Measurements from ENCODE around the gene DENND2D. TPM values are rescaled to one million over a fixed set of nuclear protein-coding genes. Genes with fewer than 3 reads are reported as not detected.
A peak's percentile ranks its signal among the peaks of the same experiment; 100 is the strongest.

Gene DENND2D
- total RNA-seq, 1 donor from 2014 or later, result 3.7 TPM

DNA sequence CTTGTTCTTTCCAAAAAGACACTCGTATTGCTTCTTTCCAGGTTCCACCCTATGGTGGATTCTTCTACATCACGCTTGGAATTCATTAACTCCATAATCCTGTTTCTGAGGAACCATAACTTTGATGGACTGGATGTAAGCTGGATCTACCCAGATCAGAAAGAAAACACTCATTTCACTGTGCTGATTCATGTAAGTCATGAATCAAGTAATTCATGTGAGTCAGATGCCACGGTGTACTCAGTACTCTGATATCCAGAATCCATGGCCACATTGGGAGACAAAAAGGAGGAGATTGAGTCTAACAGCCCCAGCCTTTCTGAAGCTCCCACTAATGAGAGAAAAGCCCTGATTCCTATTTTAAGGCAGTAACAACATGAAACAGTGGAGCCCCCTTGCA lies 34.4 kb upstream of the DENND2D start:
- H3K36me3 ChIP-seq (ENCODE audit: control insufficient read depth in 3 of 3, insufficient read depth in 3 of 3, low read length in 3 of 3), result no peaks in the 10 kb centered on the region
- no peak overlapping the region for H3K4me3 ChIP-seq (ENCODE audit: low read length in 3 of 3)
- H3K9ac ChIP-seq (ENCODE audit: low read depth in 1 of 3, low read length in 3 of 3), result no peak overlapping the region
- H3K4me1 ChIP-seq (ENCODE audit: control insufficient read depth in 3 of 3, insufficient read depth in 3 of 3, low read length in 3 of 3), result no peaks in the 10 kb centered on the region
- no peak overlapping the region for H3K27ac ChIP-seq (ENCODE audit: low read depth, low read length)
- H3K27me3 ChIP-seq (ENCODE audit: control insufficient read depth in 3 of 3, insufficient read depth in 3 of 3, low read length in 3 of 3), result no peaks in the 10 kb centered on the region
- H3K9me3 ChIP-seq (ENCODE audit: control insufficient read depth in 3 of 3, low read length in 3 of 3), result no peaks in the 10 kb centered on the region

DNA sequence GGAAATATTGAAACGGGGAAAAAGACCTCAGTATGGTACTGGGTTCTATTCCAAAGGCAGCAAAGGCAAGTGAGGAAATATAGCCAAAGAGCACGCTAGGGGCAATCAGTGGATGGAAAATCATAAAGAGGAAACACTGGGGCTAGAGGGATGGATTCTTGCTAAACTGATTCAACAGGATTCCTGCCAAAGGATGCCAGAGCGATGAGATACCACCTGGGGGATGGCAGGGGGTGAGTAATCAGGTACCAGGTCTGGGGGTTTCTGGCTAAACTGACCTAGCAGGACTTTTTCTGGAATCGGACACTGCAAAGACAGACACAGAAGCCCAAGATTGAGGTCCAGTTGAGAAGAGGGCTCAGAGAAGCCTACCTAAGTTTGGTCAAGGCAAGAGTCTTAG lies 33.8 kb upstream of the DENND2D start:
- no peaks in the 10 kb centered on the region for H3K36me3 ChIP-seq (ENCODE audit: control insufficient read depth in 3 of 3, insufficient read depth in 3 of 3, low read length in 3 of 3)
- H3K27ac ChIP-seq (ENCODE audit: low read depth, low read length), result no peak overlapping the region
- no peak overlapping the region for H3K4me3 ChIP-seq (ENCODE audit: low read length in 3 of 3)
- no peaks in the 10 kb centered on the region for H3K9me3 ChIP-seq (ENCODE audit: control insufficient read depth in 3 of 3, low read length in 3 of 3)
- no peaks in the 10 kb centered on the region for H3K27me3 ChIP-seq (ENCODE audit: control insufficient read depth in 3 of 3, insufficient read depth in 3 of 3, low read length in 3 of 3)
- H3K4me1 ChIP-seq (ENCODE audit: control insufficient read depth in 3 of 3, insufficient read depth in 3 of 3, low read length in 3 of 3), result no peaks in the 10 kb centered on the region
- H3K9ac ChIP-seq (ENCODE audit: low read depth in 1 of 3, low read length in 3 of 3), result no peak overlapping the region

DNA sequence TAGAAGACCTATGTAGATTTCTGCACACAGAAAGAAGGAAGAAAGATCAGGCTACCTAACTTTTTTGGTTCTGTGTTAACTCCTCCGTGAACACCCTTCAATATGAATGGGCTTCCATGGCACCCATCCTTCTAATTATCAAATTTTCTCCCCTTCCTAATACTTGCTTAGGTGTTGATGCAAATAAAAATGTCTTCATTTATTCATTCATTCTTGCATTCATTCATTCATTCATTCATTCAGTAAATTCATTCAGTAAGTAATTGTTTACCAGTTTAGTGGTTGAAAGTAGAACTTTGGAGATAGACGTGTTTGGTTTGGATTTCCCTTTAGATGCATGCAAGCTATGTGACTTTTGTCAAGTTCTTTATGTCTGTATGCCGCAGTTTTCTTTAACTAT lies 31.7 kb upstream of the DENND2D start:
- Histone ChIP-seq H3K9ac (ENCODE audit: low read depth in 1 of 3, low read length in 3 of 3) (no peak overlapping the region), H3K27me3 (ENCODE audit: control insufficient read depth in 3 of 3, insufficient read depth in 3 of 3, low read length in 3 of 3) (no peaks in the 10 kb centered on the region), H3K27ac (ENCODE audit: low read depth, low read length) (no peak overlapping the region), H3K36me3 (ENCODE audit: control insufficient read depth in 3 of 3, insufficient read depth in 3 of 3, low read length in 3 of 3) (no peaks in the 10 kb centered on the region), H3K4me1 (ENCODE audit: control insufficient read depth in 3 of 3, insufficient read depth in 3 of 3, low read length in 3 of 3) (peaks cover 0 to 10% (median 5%) of the 10 kb centered on the region in 3 donors), H3K4me3 (ENCODE audit: low read length in 3 of 3) (no peak overlapping the region), H3K9me3 (ENCODE audit: control insufficient read depth in 3 of 3, low read length in 3 of 3) (no peaks in the 10 kb centered on the region)

DNA sequence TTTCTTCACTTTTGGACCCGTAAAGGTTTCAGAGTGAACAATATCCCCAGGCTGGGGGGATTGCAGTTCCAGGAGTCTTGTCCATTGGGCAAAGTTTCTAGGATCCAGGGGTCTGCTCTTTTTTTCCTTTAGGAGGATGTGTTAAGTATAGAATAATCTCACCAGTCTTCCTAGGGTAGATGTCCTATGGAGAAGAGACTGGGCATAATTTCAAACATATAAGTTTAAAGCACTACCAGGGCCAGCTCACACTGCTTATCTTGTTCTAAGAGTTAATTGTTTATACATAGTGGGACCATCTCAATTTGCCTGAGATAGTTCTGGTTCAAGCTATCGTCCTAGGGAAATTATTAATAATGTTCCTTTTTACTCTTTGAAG lies 28.3 kb upstream of the DENND2D start:
- H3K9ac ChIP-seq (ENCODE audit: low read depth in 1 of 3, low read length in 3 of 3), result no peak overlapping the region
- no peaks in the 10 kb centered on the region for H3K36me3 ChIP-seq (ENCODE audit: control insufficient read depth in 3 of 3, insufficient read depth in 3 of 3, low read length in 3 of 3)
- H3K4me3 ChIP-seq (ENCODE audit: low read length in 3 of 3), result no peak overlapping the region
- no peaks in the 10 kb centered on the region for H3K27me3 ChIP-seq (ENCODE audit: control insufficient read depth in 3 of 3, insufficient read depth in 3 of 3, low read length in 3 of 3)
- no peaks in the 10 kb centered on the region for H3K9me3 ChIP-seq (ENCODE audit: control insufficient read depth in 3 of 3, low read length in 3 of 3)
- H3K4me1 ChIP-seq (ENCODE audit: control insufficient read depth in 3 of 3, insufficient read depth in 3 of 3, low read length in 3 of 3), result peaks cover 0 to 10% (median 5%) of the 10 kb centered on the region in 3 donors
- H3K27ac ChIP-seq (ENCODE audit: low read depth, low read length), result no peak overlapping the region

DNA sequence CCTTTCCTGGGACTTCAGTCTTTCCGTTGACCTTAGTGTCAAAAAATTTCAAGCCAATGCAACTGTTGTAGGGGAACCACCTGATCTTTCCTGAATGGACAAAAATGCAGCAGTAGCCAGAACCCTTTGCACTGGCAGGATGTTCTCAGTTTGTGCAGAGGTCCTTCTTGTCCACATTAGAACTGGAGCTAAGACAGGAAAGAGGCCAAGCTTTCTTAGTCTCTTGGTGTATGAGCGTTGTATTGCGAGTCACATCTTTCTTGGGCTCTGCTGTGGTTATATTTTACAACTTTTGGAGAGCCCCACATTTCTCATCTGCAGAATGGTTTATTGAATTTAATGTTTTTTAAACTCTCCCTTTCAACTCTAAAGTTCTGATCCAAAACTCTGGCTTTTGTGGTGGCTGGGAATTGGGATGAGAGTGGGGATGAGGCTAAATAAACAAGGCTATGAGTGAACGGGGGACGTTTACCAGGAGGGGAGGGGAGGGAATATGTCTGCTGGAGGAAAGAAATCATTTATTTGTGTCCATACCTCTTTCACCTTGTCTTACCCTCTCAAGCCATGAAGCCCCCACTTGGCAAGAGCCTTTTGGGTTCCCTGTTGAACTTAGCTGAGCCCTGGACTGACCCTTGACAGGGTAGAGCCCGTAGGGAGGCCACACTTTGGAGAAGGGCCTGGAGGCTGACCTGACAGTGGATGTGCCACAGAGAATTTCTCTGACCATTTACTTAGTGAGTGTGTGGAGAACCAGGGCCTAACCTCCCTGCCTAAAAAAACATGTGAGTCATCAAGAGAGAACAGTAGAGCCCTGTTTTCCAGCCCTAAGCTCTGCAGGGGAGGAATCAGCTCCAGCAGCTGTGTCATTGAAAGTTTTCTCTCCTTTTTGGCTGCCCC lies 27.7 kb upstream of the DENND2D start:
- no peak overlapping the region for H3K4me3 ChIP-seq (ENCODE audit: low read length in 3 of 3)
- peak overlapping the region; percentile 40 for H3K27ac ChIP-seq (ENCODE audit: low read depth, low read length)
- no peak overlapping the region for H3K9ac ChIP-seq (ENCODE audit: low read depth in 1 of 3, low read length in 3 of 3)
- no peaks in the 10 kb centered on the region for H3K27me3 ChIP-seq (ENCODE audit: control insufficient read depth in 3 of 3, insufficient read depth in 3 of 3, low read length in 3 of 3)
- no peaks in the 10 kb centered on the region for H3K9me3 ChIP-seq (ENCODE audit: control insufficient read depth in 3 of 3, low read length in 3 of 3)
- H3K4me1 ChIP-seq (ENCODE audit: control insufficient read depth in 3 of 3, insufficient read depth in 3 of 3, low read length in 3 of 3), result peaks cover 0 to 10% (median 5%) of the 10 kb centered on the region in 3 donors
- no peaks in the 10 kb centered on the region for H3K36me3 ChIP-seq (ENCODE audit: control insufficient read depth in 3 of 3, insufficient read depth in 3 of 3, low read length in 3 of 3)

DNA sequence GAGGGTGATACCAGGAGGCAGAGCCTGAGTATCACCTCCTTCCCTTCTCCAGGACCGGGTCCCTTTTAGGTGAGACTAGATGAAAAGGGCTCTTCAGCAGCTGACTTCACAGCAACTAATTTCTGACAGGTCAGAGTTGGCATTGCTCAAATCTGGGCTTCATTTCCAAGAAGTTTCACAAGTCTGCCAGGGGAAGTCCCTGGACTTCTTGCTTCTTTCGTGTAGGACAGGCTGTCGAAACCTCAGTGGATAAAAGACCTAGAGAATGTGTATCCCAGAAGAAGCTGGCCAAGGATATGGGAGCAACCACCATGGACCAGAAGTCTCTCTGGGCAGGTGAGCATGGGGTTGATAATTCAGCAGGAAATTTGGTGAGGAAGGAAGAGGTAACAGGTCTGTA lies 27.0 kb upstream of the DENND2D start, which contains the start of gene CHI3L2:
Gene CHI3L2 (plus strand): TSS at position 280 of the 400 bp plus-strand sequence. CDS start 17 bp downstream, at position 297.
- Histone ChIP-seq H3K9ac (ENCODE audit: low read depth in 1 of 3, low read length in 3 of 3) (no peak within 1 kb of the TSS), H3K4me1 (ENCODE audit: control insufficient read depth in 3 of 3, insufficient read depth in 3 of 3, low read length in 3 of 3) (peaks cover 1 to 16% (median 5%) of the 10 kb centered on the region in 3 donors), H3K27ac (ENCODE audit: low read depth, low read length) (peak within 1 kb of the TSS; percentile 40)

DNA sequence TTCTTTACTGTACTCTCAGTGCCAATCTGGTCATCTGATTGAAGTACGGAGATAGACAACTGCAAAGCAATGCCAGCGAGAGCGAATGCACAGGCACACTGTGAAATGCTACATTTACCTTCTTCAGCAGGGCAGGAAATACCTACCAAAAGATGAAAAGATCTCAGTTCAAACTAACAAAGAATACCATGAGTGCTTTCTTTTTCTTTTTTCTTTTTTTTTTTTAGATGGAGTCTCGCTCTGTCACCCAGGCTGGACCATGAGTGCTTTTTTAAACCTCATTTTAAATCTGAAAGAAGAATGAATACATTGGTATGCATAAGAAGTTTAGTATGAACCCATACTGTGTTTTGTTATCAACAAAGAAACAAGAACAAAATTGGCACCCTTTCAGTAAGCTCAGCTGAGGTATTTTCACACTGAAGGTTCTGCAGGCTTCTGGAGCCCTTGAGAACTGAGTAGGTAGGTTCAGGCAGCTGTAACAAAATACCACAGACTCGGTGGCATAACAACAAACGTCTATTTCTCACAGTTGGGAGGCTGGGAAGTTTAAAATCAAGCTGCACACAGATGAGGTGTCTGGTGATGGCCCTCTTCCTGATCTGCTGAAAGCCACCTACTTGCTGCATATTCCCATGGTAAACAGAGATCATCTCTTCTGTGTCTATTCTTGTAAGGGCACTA lies 25.4 kb upstream of the DENND2D start:
- Histone ChIP-seq H3K4me3 (ENCODE audit: low read length in 3 of 3) (no peak overlapping the region), H3K36me3 (ENCODE audit: control insufficient read depth in 3 of 3, insufficient read depth in 3 of 3, low read length in 3 of 3) (no peaks in the 10 kb centered on the region), H3K9me3 (ENCODE audit: control insufficient read depth in 3 of 3, low read length in 3 of 3) (no peaks in the 10 kb centered on the region), H3K4me1 (ENCODE audit: control insufficient read depth in 3 of 3, insufficient read depth in 3 of 3, low read length in 3 of 3) (peaks cover 2 to 20% (median 5%) of the 10 kb centered on the region in 3 donors), H3K27ac (ENCODE audit: low read depth, low read length) (no peak overlapping the region), H3K9ac (ENCODE audit: low read depth in 1 of 3, low read length in 3 of 3) (no peak overlapping the region), H3K27me3 (ENCODE audit: control insufficient read depth in 3 of 3, insufficient read depth in 3 of 3, low read length in 3 of 3) (no peaks in the 10 kb centered on the region)

More for the DNA sequence above, 27.0 kb upstream of the DENND2D start, which contains the start of gene CHI3L2:
- no peaks in the 10 kb centered on the region for H3K36me3 ChIP-seq (ENCODE audit: control insufficient read depth in 3 of 3, insufficient read depth in 3 of 3, low read length in 3 of 3)
- H3K9me3 ChIP-seq (ENCODE audit: control insufficient read depth in 3 of 3, low read length in 3 of 3), result no peaks in the 10 kb centered on the region
- H3K4me3 ChIP-seq (ENCODE audit: low read length in 3 of 3), result no peak within 1 kb of the TSS
- no peaks in the 10 kb centered on the region for H3K27me3 ChIP-seq (ENCODE audit: control insufficient read depth in 3 of 3, insufficient read depth in 3 of 3, low read length in 3 of 3)

DNA sequence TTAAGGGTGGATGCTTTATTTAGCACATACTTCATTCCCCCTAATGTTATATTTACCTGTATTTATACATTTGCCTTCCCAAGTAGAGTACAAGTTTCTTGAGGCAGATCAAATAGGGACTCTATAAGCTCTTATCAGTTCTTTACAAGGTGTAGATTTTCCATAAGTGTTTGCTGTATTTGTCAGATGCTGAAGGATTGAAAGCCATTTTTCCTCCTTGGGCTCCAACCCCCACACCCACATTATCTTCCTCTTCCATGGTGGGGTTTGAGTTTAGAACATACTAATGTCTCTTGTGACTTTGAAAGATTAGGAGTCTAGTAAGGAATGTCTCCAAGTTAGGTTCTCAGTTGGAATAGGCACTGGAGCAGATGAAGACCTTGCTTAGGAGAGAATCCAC lies 24.6 kb upstream of the DENND2D start:
- peaks cover 2 to 20% (median 5%) of the 10 kb centered on the region in 3 donors for H3K4me1 ChIP-seq (ENCODE audit: control insufficient read depth in 3 of 3, insufficient read depth in 3 of 3, low read length in 3 of 3)
- no peak overlapping the region for H3K9ac ChIP-seq (ENCODE audit: low read depth in 1 of 3, low read length in 3 of 3)
- no peaks in the 10 kb centered on the region for H3K36me3 ChIP-seq (ENCODE audit: control insufficient read depth in 3 of 3, insufficient read depth in 3 of 3, low read length in 3 of 3)
- H3K9me3 ChIP-seq (ENCODE audit: control insufficient read depth in 3 of 3, low read length in 3 of 3), result no peaks in the 10 kb centered on the region
- no peak overlapping the region for H3K27ac ChIP-seq (ENCODE audit: low read depth, low read length)
- no peak overlapping the region for H3K4me3 ChIP-seq (ENCODE audit: low read length in 3 of 3)
- H3K27me3 ChIP-seq (ENCODE audit: control insufficient read depth in 3 of 3, insufficient read depth in 3 of 3, low read length in 3 of 3), result no peaks in the 10 kb centered on the region

DNA sequence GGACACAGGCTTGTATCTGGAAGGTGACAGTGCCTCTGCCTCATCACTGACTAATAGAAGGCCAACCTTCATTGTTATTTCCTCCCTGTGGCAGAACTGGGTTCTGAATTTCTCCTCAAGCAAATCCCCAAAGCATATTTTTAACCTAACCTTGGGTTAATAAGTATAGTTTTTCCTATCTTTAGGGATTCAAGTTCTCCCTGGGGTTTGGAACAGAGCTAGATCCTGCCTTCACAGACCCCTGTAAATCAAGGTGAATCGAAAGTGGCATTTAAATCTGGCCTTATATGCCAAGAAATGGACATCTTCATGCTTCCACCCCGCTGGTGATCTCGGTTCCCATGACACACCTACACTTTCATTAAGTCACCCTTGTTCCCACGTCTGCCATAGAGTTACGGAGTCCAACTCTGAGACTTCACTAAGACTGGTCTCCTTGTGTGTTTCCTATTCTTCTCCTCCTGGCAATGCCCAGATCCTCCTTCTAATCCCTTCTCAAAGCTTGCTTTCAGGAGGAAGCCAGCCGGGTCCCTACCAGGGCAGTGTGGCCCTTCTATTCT lies 22.8 kb upstream of the DENND2D start:
- no peak overlapping the region for H3K27ac ChIP-seq (ENCODE audit: low read depth, low read length)
- no peaks in the 10 kb centered on the region for H3K36me3 ChIP-seq (ENCODE audit: control insufficient read depth in 3 of 3, insufficient read depth in 3 of 3, low read length in 3 of 3)
- no peak overlapping the region for H3K9ac ChIP-seq (ENCODE audit: low read depth in 1 of 3, low read length in 3 of 3)
- H3K4me3 ChIP-seq (ENCODE audit: low read length in 3 of 3), result no peak overlapping the region
- no peaks in the 10 kb centered on the region for H3K27me3 ChIP-seq (ENCODE audit: control insufficient read depth in 3 of 3, insufficient read depth in 3 of 3, low read length in 3 of 3)
- H3K4me1 ChIP-seq (ENCODE audit: control insufficient read depth in 3 of 3, insufficient read depth in 3 of 3, low read length in 3 of 3), result peaks cover 2 to 16% (median 5%) of the 10 kb centered on the region in 3 donors
- no peaks in the 10 kb centered on the region for H3K9me3 ChIP-seq (ENCODE audit: control insufficient read depth in 3 of 3, low read length in 3 of 3)

Measured in skeletal muscle tissue (tissue), 4 donors.